NCI-H460 (cell line): ENCODE measurements around the gene RNF112. TPM values are rescaled to one million over a fixed set of nuclear protein-coding genes. Genes with fewer than 3 reads are reported as not detected.
"Not testable (repeated sequence)": the region's sequence is repeated elsewhere in the genome, so short reads cannot be mapped to it uniquely, and the experiment has no call there.

Experiments
- DNase-seq: peaks from one replicate; pipeline ENCODE4 v3.0.0-alpha.2; 2016; ENCODE audit warnings: low read depth; ENCODE audit errors: extremely low read depth
- total RNA-seq: library from RNA; depleted of rRNA; stranded (reverse); fragments of >200 nt; shearing (Covaris generic); gene quantifications from 2 replicates; pipeline ENCODE4 v1.2.3, GENCODE V29; 2014

The RNF112 gene
- total RNA-seq, 1 experiment from 2014 or later, result 0.20 TPM

DNA sequence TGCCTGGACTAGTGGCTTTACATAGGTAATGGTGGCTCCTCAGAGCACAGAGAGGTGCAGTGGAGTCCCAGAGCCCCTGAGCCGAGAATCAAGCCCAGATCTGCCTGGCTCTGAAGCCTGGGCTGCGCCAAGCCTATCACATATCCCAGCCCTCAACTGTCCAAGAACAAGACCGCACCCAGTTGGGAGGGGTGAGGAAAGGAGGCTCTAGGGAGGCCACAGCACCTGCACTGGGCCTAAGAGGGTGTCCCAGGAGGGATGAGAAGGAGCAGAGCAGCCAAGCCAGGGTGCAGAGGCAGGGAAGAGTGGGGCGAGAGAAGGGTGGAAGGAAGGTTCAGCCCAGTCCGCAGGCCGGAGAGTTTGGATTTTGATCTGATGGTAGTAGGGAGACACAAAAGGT is 941 bp upstream of the RNF112 start:
- DNase-seq, result no peak

DNA sequence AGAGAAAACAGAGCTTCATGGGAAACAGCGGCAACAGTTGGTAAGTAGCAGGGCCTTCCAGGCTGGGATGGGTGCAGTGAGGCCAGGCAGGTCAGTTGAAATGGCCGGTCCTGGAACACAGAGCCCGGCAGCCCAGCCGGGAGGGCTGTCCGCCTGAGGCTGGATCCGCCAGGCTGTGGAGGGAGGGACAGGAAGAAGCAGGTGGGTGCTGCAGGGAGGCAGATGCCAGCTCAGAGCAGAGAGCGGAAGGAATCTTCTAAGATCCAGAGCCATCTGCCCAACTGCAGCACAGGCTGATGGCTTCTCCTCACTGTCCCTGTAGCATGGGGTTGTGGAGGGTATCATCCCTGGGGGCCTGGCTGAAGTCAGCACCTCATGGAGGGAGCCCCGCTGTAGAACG is 599 bp downstream of the RNF112 start:
- no peak for DNase-seq

DNA sequence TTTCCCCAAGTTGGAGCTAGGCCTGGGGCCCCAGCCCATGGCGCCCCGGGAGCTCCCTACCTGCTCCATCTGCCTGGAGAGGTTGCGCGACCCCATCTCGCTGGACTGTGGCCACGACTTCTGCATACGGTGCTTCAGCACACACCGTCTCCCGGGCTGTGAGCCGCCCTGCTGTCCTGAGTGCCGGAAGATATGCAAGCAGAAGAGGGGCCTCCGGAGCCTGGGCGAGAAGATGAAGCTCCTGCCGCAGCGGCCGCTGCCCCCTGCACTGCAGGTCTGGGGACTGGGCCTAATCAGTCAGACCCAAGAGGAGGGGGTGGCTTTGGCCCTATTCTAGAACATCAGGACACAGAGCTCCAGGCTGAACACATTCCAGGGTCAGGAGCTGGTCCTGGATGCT is 1.5 kb downstream of the RNF112 start:
- DNase-seq, result no peak

GRCh38 chr17:19412984-19413383 is 2.0 kb downstream of the RNF112 start:
- no peak for DNase-seq

GRCh38 chr17:19413761-19414160 is 2.7 kb downstream of the RNF112 start:
- no peak for DNase-seq

- no peak for DNase-seq
These were observed 3.6 kb downstream of the RNF112 start for GRCh38 chr17:19414396-19415280.

DNA sequence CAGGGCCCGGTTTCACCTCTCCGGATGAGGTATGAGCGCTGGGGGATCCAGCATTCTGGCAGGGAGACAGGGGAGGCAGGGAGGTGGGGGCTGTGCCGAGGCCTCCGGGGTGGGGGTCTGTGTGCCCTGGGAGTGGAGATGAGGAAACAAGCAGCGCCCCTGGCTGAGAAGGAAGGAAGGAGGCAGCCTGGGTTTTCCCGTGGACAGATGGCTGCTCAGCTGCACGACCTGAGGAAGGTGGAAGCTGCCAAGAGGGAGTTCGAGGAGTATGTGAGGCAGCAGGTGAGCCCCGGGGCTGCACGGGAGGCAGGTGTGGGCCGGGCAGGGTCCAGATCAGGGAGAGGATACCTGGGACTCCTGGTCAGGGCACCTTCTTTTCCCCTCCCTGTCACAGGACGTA is 4.3 kb downstream of the RNF112 start:
- no peak for DNase-seq

- DNase-seq, result no peak
These were observed 5.1 kb downstream of the RNF112 start for GRCh38 chr17:19415806-19416775.

GRCh38 chr17:19417611-19418010 is 6.6 kb downstream of the RNF112 start:
- no peak for DNase-seq

- DNase-seq, result no peak
These were observed 7.4 kb downstream of the RNF112 start for GRCh38 chr17:19418251-19418992.

DNA sequence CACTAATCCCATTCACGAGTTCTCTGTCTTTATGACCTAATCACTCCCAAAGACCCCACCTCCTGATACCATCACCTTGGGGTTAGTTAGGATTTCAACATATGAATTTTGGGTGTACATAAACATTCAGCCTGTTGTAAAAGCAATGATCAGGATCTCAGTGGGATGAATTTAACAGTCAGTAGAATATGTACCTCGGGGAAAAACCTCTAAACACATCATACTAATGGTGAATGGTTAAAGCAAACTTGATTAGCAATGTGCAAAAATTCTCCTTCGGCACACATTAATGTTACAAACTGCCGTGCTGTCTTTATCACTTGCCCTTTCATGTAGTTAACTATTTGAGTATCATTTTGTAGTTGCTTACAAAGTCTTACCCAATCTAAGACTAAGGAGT is 10.2 kb downstream of the RNF112 start:
- no peak for DNase-seq

DNA sequence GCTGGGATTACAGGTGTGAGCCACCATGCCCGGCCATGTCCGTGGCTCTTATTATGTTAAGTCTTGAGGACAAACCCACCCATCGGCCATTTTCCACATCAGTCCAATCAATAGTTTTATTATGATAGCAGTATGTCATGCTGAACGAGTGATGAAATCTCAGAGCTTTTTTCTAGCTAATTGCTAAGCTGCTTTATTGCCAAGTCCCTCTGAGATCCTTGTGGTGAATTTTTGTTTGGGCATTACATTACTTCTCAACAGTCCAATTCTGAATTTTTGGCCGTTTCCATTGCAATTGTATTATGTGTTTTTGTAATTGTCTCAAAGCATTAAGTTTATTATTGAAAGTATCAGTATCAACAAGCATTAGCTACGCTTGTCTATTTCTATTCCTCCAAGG is 10.9 kb downstream of the RNF112 start:
- no peak for DNase-seq

DNA sequence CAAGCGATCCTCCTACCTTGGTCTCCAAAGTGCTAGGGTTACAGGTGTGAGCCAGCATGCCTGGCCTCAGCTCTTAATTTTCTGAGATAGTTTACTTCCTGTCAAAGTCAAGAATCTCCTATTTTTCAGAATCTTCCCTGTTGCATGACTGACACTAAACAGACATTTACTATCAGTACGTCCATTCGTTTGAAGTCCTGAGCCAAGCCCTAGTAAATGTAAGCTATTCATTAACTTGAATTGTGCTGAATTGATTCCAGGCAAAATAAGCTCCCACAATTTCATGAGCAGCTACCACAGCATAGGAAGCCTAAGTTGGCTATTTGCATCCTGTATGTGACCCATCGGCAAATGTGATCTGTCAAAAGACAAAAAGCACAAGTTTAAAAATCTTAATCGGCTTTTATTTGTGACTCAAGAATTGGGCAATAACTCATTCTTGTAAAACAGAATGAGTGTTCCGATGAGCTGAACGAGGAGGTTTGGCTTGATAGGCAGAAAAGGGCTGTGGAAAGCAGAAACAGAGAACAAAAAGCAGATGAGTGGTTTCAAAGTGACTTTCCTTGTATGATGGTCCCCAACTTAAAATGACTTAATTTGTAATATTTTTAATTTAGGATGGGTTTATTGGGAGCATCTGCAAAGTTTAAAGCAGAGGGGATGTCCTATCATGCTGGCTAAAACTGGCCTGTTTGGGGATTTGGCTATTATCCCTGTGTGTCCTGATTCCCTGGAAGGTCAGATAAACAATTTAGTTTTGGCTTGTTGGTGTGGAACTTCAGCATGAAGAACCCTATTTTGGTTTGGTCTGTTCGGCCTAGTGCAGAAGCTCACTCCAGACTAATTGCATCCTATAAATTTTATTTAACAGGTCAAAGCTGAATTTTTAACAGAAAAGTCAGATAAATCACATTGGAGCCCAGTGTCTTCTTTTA is 14.2 kb downstream of the RNF112 start:
- DNase-seq, result no peak

DNA sequence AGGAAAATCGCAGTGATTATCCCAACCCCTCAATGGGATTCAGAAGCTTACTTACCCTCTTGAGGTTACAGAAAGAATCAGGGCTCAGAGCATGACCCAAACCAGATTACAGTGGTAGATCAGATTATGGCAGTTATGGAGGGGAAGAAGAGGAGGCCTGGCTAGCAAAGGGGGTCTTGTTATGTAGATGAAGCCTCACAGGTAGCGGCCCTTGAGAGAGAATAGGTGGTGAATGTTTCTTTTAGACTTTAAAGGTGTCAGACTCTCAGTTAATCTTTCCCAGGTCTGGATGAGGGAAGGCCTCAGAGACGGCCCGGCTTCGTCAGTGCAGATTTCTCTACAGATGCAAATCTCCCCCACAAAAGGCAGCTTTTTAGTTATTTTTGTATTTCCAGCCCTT is 15.6 kb downstream of the RNF112 start:
- DNase-seq, result no peak

GRCh38 chr17:19431691-19432090 is 20.7 kb downstream of the RNF112 start:
- DNase-seq, result no peak

DNA sequence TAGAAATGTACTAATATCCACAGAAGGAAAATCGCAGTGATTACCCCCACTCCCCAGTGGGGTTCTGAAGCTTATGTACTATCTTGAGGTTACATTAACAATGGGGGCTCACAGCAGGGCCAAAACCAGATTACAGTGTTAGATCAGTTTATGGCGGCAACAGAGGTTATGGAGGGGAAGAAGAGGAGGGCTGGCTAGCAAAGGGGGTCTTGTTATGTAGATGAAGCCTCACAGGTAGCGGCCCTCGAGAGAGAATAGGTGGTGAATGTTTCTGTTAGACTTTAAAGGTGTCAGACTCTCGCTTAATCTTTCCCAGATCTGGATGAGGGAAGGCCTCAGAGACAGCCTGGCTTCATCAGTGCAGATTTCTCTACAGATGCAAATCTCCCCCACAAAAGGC is 22.2 kb downstream of the RNF112 start:
- no peak for DNase-seq

DNA sequence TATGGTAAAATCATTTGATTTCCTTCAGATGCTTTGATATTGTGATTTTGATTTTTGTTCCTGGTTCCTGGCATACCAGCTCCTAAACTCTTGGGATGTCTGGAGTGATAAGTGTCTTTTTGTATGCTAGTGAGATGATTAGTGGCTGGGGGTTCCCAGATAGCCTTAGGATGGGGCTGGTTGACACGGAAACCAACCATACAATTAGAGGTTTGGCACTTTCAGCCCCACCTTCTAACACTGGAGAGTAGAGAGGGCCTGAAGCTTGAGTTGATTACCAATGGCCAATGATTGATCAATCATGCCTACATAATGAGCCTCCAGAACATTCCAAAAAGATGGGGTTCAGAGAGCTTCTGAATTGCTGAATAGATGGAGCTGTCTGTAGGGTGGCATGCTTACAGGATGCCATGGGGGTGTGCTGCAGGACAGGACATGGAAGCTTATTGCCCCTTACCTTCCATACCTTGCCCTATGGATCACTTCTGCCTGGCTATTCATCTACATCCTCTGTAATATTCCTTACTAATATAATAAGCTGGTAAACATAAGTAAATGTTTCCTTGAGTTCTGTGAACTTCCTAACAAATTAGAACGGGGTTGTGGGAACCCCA is 22.8 kb downstream of the RNF112 start:
- no peak for DNase-seq

DNA sequence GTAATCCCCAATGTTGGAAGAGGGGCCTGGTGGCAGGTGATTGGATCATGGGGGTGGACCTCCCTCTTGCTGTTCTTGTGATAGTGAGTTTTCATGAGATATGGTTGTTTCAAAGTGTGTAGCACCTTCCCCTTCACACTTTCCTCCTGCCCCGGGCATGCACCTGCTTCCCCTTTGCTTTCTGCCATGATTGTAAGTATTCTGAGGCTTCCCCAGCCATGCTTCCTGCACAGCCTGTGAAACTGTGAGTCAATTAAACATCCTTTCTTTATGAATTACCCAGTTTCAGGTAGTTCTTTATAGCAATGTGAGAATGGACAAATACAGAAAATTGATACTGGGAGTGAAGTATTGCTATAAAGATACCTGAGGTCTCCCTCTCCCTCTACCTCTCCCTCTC is 29.4 kb downstream of the RNF112 start:
- DNase-seq, result no peak

- DNase-seq, result not testable (repeated sequence)
These were observed 30.3 kb downstream of the RNF112 start for GRCh38 chr17:19441288-19441687.
